Liver (tissue), 3 donors: ENCODE measurements around the gene RHOD.

Experiments
- CTCF ChIP-seq: fragments of 150-350 bp; IDR thresholded peaks from 2 replicates; pipeline ENCODE4 v1.5.1; 2017; ENCODE audit warnings: improper control_type of control experiment, low read depth, low read length; ENCODE audit not compliant: missing input control
- MAX ChIP-seq: IDR thresholded peaks from 2 replicates; pipeline ENCODE4 v1.6.1; 2016; ENCODE audit warnings: antibody characterized with exemption
- SP1 ChIP-seq: IDR thresholded peaks from 2 replicates; pipeline ENCODE4 v1.6.1; 2018; ENCODE audit warnings: antibody characterized with exemption, mild to moderate bottlenecking
- donor health status: healthy.
- donor health status: healthy.

- TF ChIP-seq CTCF (no peak), MAX (no peak), SP1 (no peak)
Observed at GRCh38 chr11:67024966-67025365, 31.7 kb upstream of the RHOD start.
